Inflammatory macrophage treated with lipopolysaccharide for 1 hour (primary cell): ENCODE data around the gene TMEM87A.
A peak's percentile ranks its signal among the peaks of the same experiment; 100 is the strongest.
"Not testable (repeated sequence)": the region's sequence is repeated elsewhere in the genome, so short reads cannot be mapped to it uniquely, and the experiment has no call there.

Experiments
- DNase-seq, 2 donors: peaks; one replicate each; pipeline ENCODE4 v3.0.0-alpha.2; 2020 to 2022

The TMEM87A gene

GRCh38 chr15:42270551-42270950, 2.7 kb downstream of the TMEM87A start:
- no peak for DNase-seq

- DNase-seq = no peak
Observed at GRCh38 chr15:42267286-42267685, 5.9 kb downstream of the TMEM87A start.

GRCh38 chr15:42264795-42265194, 8.4 kb downstream of the TMEM87A start:
- DNase-seq = no peak

DNA sequence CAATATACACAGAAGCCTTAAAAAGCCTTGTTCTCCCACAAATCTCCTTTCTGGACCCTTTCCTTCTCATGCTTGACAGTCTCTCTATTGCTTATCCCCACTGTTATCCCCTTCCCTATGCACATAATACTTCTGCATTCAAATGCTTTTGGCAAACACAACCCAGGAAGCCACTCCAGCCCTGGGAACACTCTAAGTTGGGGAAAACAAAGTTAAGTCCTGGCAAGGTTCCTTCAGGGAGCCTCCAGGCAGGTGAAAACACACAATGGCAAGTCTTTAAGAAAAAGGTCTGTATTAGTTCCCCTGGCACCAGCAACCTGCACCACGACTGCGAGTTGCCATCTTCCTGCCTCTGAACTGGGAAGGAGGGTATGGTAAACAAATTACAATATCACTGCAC, 19.9 kb downstream of the TMEM87A start:
- DNase-seq = no peak

DNA sequence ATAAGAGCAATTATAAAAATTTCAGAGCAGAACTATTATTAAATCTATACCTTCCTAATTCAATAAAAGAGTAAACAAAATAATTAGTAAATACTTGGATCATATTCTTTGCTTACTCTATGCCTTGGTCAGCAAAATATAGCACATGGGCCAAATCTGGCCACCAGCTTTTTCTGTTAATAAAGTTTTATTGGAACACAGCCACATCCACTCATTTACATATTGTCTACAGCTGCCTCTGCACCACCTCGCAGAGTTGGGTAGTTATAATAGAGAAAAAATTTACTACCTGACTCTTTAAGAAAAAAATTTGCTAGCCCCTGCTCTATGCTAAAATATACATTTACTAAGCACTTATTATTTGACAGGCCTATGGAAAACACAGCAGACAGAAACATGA, 32.4 kb downstream of the TMEM87A start:
- no peak for DNase-seq

DNA sequence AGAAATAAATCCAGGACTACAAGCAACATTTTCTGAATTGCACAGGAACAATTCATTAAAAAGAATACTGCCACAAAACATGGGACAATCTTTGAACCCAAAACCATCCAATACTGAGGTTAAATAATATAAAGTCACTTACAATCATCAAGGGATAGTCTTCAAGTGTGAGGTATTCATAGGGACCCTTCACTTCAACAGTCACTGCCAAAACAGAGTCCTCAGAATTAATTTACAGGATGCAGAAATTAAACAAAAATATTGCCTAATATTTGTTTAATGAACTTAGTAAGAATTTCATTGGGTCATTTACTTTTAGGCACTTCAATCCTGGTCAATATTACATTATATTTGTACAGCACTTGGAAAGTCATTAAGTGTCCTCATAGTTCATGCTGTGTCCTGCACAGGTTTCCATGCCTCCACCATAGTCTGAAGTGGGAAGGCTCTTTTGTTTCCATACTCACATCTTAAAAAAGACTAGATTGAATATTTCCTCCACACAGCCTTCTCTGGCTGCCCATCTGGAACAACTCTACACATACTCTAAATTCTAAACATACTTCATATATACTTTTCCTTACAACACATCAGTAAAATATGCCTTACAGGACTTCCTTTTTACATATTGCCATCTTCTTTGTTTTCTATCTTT, 33.6 kb downstream of the TMEM87A start:
- DNase-seq = no peak

DNA sequence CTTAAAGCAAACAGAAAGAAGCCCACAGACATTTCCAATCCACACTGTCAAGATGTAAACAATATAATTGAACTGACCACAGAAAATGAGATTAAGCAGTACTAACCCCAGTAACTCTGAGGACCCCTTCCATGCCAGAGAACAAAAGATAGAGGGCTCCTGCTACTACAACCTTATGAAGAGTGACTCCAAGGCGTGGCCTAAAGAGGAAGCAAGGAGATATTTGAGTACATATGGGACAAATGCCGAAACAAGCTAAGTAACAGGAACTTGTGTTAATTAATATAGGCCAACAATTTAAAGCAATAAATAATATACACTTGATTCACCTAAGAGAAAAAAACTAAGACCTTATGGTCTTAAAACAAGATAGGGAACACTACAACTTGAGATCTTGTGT, 40.1 kb downstream of the TMEM87A start:
- peak; percentile 3 to 27 for DNase-seq

- no peak for DNase-seq
Observed at GRCh38 chr15:42232606-42233005, 40.6 kb downstream of the TMEM87A start.

GRCh38 chr15:42231088-42231487, 42.1 kb downstream of the TMEM87A start:
- DNase-seq = no peak

- not testable (repeated sequence) for DNase-seq
Observed at GRCh38 chr15:42228981-42229380, 44.3 kb downstream of the TMEM87A start.

DNA sequence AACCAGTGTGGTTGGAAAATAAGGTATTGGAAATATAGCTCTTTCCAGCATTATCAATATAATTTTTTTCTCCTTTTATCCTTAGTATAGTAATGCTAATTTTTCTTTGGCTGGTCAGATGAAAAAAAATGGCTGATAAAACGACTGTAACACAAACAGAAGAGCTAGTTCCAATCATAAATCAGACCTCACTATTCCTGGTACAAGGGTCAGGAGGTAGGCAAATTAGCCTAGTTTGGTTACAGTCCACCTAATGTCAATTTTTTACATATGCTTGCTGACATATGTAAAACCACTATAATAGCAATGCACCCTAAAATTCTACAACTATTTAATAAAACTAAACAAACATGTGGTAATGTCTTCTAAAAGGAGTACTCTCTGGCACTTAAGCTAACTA, 45.2 kb downstream of the TMEM87A start:
- no peak for DNase-seq

DNA sequence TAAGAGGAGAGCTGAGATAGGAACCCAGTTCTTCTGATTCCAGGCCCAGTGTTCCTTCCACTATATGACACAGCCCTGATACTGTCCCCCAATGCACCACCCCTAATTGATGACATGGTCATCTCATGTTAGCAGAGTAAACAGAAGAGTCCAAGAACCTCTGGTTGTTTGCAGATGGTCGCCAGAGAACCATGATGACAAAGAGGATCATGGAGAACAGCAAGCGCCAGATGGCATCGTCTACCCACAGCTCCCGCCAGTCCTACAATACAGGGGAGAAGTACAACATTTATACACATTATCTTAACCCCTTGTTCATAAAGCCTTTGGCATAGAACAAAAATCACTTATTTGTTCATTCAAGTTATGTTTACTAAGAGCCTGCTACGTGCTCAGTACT, 46.6 kb downstream of the TMEM87A start:
- DNase-seq = no peak

DNA sequence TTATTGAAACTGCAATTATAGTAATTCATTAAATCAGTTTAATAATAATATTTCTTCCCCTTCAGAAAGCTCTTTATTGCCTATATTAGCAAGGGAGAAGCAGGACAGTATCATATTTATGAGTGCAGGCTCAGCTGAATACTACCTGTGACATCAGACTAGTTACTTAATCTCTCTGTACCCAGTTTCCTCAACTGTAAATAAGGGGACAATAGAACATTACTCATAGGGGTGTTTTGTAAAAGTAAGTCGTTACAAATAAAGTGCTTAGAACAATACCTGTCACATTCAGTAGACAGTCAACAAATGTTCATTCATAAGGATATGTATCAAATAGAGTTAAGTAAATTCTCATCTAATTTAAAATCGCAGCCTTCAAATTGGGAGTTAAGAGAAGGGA, 53.0 kb downstream of the TMEM87A start:
- peak in 1 of 2 donors; percentile 12 for DNase-seq

DNA sequence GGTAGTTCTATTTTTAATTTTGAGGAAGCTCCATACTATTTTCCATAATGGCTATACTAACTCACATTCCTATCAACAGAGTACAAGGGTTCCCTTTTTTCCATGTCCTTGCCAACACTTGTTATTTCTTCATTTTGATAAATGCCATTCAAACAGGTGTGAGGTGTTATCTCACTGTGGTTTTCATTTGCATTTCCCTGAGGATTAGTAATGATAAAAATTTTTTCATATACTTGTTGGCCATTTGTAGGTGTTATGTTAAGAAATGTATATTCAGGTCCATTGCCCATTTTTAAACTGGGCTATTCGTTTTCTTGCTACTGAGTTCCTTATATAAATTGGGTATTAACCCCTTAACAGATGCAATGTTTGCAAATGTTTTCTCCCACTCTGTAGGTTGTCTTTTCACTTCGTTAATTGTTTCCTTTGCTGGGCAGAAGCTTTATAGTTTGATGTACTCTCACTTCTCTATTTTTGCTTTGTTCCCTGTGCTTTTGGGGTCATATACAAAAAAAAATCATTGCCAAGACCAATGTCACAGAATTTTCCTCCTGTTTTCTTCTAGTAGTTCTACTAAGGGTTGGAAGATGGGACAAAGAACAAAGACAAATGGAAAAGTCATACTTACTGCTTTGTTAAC, 54.2 kb downstream of the TMEM87A start:
- no peak for DNase-seq

GRCh38 chr15:42217568-42217967, 55.7 kb downstream of the TMEM87A start:
- DNase-seq = no peak

DNA sequence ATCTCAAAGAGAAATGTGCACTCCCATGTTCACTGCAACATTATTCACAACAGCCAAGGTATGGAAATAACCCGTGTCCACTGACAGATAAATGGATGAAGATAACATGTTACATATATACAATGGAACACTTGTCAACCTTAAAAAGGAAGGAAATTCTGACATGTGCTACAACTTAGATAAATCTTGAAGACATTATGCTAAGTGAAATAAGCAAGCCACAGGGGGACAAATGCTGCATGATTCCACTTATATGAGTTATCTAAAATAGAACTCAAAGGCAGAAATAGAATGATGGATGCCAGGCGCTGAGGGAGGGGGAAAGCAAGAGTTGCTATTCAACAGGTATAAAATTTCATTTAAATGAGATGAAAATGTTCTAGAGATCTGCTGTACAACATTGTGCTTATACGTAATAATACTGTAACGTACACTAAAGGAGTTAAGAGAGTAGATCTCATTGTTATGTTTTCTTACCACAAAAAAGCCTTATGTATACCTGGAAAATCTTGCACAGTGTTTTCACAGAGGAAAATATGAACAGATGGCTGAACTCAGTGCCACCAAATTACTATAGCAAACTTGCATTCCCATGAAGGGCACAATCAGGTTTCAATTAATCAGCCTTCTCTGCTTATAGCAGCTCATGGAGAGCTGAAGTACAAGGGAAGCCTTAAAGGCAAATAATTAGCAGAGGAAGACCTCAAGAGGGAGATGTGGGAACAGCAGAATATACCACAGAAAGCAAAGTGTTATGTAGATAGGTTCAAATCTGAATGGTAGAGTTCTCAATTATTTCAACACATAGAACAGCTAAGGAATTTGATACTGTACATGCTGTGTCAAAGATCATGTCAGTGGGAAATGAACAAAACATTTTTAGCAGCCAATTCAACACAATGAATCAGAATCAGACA, 57.1 kb downstream of the TMEM87A start:
- no peak for DNase-seq

DNA sequence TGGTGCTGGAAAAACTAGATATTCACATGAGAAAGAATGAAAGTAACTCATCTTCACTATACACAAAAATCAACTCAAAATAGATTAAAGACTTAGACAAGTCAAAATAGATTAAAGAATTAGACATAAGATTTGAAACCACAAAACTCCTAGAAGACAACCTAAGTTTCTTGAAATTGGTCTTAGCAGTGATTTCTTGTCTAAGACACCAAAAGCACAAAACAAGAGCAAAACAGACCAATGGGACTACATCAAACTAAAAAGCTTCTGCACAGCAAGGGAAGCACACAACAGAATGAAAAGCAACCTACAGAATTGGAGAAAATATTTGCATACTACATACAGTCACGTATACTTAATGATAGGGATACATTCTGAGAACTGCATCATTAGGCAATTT, 58.6 kb downstream of the TMEM87A start:
- DNase-seq = no peak

GRCh38 chr15:42213511-42213910, 59.7 kb downstream of the TMEM87A start:
- no peak for DNase-seq

GRCh38 chr15:42210696-42211095, 62.5 kb downstream of the TMEM87A start:
- DNase-seq = no peak

- DNase-seq = peak; percentile 79 to 85
Observed at GRCh38 chr15:42207674-42208579, 65.3 kb downstream of the TMEM87A start, which contains the start of gene VPS39. TSS of gene VPS39 (minus strand) at chr15:42208304. CDS start at chr15:42208153, 151 bp downstream.

GRCh38 chr15:42206406-42206805, 66.8 kb downstream of the TMEM87A start:
- DNase-seq = no peak

GRCh38 chr15:42203891-42204290, 69.3 kb downstream of the TMEM87A start:
- no peak for DNase-seq

DNA sequence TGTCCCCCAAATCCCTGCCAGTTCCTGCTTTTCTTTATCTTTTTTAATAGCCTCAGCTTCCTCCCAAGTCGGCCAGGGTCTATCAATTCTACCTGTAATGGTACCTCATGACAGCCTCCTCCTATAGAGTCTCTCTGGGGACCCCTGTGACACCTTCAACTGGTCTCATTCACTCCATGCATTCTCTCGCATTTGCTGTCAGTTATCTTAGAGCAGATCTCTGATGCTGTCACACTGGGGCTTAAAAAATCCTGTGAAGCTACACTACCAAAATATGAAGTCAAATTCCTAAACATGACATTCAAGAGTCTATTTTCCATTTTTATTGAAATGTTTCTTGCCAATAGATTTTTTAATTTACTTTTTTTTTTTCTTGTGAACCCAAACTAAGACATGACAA, 70.6 kb downstream of the TMEM87A start:
- DNase-seq = no peak
